HG02588 (cell line): ENCODE measurements around the gene TMEM204.

Source experiments
- ATAC-seq: cut with Tn5 transposase; IDR thresholded peaks from one replicate; pipeline ENCODE4 v1.9.1; 2021; ENCODE audit warnings: mild to moderate bottlenecking, moderate library complexity; ENCODE audit not compliant: unreplicated experiment

The TMEM204 gene

DNA sequence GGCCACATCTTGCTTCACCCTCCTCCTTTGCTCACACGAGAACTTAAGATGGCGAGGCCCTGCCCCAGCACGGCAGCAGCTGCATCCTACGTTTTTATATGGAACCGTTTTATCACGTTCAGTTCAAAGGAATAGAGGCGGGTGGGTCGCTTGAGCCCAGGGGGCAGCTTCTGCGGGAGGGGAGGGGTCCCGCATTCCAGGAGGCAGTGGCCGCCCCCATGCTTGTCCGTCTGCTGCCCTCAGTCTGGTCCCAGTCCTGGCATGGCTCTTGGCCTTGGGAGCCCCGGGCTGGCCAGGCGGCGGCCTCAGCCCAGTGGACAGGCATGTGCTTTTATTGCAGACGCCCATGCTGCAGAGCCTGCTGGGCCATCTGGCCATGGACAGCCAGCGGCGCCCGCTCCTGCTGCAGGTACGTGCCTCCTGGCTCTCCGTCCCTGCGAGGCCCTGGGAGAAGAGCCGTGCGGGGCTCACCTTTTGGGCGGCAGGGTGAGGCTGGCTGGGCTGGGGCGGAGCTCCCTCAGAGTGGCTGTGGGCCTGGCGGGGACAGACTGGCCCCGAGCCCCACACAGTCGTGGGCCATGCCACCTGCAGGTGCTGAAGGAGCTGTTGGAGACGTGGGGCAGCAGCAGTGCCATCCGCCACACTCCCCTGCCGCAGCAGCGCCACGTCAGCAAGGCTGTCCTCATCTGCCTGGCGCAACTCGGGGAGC is 33.6 kb upstream of the TMEM204 start:
- ATAC-seq = no peak

DNA sequence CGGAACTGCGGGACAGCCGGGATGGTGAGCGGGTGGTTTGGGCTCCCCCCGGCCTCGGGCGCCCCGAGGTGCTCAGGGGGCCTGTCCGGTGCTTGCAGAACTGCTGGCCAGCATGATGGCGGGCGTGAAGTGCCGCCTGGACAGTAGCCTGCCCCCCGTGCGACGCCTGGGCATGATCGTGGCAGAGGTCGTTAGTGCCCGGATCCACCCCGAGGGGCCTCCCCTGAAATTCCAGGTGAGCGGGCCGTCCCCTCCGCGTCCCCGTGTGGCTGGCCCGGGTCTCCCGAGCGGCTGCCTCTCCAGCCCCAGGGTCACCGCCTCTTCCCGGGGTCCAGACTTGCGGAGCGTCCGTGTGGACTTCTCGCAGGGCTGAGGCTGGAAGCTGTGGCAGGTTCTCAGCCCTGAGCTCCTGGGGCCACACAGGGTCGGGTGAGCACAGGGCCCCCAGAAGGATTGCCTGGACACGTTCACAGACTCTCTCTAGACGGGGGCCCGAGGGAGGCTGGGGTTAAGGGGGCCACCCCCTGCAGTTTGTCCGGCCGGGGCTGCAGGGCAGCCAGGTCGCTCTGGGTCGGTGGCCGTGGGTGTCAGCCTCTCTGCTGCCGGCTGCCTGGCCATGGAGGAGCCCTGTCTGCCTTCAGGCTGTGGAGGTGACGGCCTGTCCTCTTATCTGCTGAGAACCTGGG is 32.9 kb upstream of the TMEM204 start:
- ATAC-seq = no peak

DNA sequence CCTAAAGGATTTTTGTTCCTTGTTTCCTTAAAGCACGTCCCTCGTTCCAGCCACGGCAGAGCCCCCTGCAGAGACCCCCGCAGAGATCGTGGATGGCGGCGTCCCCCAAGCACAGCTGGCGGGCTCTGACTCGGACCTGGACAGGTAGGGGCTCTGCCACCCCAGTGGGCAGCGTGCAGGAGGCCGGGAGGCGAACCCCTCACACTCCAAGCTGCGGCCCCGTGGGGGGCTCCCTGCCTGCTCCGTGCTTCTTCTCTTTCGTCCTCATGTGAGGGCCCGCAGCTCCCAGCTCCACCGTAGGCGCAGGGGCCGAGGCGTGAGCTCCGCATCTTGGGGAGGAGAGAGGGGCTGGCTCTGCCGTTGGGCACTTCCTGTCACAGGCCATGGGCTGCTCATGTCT is 31.8 kb upstream of the TMEM204 start:
- ATAC-seq = no peak

DNA sequence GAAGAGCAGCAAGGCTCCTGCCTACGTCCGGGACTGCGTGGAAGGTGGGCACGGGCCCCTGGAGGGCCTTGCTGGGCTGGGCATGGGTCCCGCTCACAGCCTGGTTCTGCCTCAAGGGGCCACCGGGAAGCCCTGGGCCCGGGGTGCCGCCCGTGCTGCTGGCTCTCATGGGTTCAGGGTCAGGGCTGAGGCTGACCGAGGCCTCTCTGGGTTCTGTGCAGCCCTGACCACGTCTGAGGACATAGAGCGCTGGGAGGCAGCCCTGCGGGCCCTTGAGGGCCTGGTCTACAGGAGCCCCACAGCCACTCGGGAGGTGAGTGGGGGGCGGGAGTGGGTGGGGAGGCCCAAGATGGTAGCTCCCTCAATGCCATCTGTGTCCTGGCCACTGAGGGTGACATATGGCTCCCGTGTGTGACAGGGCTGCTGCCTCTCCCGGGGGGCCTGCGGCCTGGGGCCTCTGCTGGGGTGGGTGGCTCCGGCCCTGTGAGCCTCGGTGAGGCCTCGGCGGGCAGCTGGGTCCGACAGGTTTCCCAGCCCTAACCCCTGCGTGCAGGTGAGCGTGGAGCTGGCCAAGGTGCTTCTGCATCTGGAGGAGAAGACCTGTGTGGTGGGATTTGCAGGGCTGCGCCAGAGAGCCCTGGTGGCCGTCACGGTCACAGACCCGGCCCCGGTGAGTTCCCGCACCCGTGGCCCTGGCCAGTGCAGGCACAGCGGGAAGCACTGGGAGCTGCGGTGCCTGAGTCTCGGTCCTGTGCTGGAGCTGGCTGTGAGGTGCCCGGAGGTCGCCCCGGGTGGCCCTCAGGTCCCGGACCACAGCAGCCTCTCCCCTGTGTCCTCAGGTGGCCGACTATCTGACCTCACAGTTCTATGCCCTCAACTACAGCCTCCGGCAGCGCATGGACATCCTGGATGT is 31.1 kb upstream of the TMEM204 start:
- ATAC-seq = no peak

DNA sequence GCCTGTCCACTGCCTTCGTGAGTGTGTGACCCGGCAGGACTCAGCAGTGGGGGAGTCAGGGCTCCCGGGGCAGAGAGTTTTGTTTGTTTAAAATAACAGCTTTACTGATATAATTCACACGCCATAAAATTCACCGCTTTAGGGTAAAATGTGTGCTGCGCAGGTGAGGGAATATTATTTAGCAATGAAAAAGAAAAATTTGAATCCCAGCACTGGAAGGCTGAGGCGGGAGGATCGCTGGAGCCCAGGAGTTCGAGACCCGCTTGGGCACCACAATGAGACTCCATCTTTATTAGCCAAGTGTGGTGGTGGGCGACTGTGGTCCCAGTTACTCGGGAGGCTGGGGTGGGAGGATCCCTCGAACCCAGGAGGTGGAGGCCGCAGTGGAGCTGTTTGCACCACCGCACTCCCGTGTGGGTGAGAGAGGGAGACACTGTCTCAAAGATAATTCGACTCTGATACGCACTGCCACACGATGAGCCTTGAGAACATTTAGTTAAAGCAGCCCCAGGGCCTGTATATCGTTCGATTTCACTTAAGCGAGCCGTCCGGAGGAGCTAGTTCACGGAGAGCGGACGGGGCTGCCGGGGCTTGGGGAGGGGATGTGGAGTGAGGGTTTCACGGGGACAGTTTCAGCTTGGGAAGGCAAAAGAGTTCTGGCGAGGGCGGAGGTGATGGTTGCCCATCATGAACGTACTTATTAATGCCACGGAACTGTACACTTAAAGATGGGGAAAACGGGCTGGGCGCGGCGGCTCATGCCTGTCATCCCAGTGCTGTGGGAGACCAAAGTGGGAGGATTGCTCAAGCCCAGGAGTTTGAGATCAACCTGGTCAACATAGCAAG is 30.1 kb upstream of the TMEM204 start:
- no peak for ATAC-seq

DNA sequence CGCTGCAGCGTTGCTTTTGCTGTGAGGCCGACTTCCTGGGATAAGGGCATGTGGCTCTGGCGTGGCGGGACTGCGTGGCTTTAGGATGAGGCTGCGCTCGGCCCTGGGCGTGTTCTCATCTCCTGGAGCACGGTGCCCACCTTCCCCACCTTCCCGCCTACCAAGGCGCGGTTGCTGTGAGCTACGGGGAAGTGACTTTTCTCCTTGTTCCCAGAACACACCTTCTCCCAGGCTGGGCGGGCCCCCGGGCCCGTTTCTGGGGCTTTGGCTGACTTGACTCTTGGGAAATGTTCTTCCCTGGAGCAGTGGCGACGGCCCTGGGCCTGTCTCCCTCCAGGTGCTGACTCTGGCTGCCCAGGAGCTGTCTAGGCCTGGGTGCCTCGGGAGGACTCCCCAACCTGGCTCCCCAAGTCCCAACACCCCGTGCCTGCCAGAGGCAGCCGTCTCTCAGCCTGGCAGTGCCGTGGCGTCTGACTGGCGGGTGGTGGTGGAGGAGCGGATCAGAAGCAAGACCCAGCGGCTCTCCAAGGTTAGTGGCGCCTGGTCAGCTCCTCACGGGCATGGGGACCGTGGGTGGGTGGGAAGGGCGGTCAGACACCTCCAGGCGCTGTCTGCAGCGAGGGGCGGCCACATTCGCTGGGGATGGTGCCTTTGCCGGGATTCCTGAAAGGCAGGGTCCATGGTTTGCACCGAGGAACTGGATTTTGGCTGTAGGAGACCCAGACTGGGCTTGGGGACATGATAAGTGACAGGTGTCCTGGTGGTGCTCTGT is 28.2 kb upstream of the TMEM204 start:
- ATAC-seq = no peak

DNA sequence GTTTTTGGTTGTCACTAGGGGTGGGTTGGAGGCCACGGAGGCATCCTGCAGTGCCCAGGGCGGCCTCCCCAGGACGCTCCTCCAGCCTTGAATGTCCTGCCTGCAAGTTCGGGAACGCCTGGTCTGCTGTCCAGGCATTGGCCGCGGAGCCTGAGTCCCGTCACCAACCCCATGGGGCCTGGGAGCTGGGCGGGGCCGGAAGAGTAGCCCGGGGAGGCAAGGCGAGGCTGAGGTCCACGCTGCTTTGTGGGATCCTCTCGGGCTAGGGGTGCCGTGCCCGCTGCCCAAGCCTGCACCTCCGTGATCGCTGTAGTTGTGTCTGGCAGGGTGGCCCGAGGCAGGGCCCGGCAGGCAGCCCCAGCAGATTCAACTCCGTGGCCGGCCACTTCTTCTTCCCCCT is 27.6 kb upstream of the TMEM204 start:
- ATAC-seq = no peak

DNA sequence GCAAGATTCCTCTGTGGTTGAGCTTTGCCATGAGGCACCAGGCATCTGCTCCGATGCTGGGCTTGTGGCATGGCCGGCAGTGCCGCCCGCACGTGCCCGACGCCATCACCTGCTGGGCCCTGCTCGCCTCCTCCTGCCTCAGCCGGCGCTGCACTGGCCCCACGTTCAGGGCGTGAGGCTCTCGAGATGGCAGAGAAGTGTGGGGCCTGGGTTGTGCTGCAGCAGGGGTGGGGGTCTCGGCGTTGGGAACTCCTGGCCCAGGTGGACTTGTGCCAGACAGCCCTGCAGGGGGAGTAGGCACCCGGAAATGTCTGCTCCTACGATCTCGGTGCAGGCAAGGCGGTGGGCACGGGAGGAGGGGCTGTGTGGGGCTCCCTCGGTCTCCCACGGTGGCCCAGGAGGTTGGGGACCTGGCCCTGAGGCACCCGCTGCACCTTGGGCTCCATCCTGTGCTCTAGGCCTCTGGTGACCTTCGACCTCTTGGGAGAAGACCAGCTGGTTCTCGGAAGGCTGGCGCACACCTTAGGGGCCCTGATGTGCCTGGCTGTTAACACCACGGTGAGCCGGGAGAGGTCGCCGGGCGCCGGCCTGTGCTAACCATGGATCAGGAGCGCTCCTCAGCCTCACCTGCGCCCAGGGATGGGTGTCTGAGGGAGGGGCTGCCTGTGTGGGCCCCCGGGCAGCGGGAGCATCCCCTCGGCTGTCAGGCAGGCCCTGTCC is 26.8 kb upstream of the TMEM204 start:
- no peak for ATAC-seq

DNA sequence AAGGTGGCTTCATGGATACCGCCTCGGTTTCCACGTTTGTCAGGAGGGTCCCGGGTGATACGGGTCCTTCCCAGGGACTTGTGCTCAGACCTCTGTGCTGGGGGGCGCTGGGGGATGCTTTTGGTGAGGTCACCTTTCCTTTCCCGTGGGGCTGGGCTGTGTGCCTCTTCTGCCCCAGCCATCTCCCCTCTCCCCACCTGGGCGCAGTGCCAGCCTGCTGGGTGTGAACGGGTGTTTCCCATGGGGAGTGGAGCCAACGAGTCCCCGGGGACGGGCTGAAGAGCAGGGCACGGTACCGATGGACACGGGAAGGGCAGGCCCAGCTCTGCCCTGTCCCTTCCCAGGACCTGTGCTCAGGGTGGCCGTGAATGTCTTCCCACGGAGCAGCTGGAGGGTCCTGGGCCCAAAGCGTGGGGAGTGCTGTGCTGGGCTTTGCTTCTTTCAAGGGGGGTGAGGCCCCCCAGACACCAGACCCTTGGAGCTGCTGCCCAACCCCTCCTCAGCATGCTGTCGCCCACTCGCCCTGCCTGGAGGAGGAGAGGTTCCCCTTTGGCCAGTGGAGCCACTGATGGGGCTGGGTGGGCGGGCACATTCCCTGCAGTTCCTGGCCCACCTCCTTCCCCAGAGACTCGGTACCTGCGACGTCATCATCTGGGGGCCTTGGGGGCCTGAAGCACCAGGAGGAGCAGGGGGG is 24.8 kb upstream of the TMEM204 start:
- ATAC-seq = no peak

DNA sequence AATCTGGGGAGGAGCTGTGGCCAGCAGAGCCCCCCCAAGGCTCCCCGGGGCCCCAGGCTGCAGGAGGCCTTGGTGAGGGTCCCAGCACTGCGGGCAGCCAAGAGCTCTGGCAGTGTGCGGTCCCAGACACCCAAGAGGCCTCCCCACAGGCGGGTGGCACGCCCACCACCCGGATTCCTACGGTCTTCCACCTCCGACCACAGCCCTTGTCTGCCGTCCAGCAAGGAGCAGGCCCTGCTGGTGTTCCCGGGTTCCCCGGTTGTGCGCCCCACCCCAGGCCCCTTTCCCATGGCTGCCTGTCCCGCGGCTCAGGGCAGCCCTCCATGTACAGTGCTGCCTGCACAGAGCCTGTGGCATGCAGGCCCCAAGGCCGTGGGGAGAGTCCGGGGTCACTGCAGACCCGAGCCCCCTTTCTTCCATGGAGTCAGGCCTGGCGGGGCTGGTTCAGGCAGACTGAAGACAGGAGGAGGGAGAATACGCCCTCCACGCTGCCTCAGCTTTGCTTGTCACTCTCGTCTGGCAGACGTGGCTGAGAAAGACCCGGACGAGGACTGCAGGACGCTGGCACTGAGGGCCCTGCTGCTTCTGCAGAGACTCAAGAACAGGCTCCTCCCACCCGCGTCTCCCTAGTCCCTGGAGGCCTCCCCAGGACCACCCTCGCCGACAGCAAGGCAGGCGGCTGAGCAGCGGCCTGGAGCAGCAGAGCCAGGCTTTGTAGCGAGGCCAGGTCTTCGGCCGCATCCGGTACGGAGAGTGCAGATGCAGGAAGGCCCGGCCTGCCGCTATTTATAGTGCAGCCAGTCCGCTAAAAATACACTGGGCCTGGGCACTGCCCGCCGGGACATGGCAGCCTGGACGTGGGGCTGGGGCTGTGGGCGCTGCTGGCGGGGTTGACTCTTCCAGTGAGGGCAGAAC is 23.9 kb upstream of the TMEM204 start:
- ATAC-seq = no peak

DNA sequence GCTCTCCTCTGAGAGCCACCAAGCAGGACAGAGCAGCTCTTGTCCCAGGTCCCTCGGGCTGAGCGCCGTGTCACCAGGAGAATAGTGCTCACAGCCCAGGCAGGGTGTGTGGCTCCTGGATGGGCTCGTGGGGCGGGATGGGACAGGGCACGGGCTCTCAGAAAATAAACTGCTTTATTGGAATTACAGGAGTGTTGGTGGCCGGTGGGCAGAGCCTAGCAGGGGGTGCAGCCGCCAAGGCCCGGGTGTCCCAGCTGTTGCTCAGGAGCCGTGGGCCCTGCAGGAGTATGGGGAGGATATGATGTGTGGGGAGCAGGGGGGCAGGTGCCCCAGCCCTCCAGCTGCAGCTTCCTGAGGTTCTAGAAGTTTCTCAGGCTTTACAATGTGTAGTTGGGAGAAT is 23.2 kb upstream of the TMEM204 start:
- ATAC-seq = no peak

DNA sequence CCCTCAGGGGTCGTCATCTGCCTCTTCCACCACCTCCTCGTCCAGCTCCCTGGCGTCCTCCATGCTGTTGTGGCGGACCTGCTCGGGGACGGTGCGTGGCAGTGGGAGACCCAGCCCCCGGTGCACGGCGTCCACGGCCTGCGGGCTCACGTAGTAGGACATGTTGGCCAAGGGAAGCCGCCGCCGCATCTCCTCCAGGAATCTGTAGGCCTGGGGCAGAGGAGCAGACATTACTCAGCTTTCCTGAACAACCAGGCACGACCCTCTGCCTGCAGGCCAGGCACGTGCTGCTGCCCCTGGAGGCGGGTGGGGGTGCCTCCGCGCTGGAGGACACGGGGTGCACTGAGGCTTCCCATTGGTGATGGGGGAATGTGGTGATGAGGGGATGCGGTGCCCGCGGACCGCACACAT is 22.5 kb upstream of the TMEM204 start:
- no peak for ATAC-seq

DNA sequence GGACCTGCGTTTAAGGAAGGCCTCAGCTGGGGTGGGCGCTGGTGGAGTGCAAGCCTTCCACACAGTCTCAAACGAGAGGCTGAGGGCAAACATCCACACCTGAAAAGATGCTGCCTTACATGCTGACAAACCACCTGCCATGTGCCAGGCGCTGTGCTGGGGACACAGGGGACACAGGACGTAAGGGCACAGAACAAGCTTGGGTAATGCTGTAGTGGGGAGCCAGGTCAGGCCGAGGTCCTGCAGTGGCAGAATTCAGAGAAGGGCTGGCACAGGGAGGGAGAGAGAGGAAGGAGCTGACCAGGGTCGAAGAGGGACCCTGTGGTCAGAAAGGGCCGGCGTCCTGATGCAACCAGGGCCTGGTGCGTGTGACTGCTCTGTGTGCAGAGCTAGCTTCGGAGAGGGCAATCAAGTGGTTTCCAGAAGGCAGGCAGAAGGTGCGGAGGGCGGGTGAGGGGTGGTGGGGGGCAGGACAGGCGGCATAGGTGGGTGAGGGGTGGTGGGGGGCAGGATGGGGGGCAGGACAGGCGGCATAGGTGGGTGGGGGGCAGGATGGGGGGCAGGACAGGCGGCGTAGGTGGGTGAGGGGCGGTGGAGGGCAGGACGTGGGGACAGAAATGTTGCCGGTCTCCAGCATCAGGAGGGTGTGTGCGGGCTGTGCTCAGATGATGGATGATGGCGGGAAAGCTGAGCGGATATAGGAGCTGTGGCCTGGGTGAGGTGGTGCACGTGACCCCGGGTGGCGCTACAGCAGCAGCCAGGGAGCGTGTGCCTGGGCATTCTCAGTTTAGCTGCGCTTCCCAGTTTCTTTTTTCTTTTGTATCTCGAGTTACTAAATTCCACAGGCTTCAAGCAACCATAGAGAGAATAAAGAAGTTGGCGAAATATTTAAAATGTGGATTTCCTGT is 21.6 kb upstream of the TMEM204 start:
- ATAC-seq = no peak

DNA sequence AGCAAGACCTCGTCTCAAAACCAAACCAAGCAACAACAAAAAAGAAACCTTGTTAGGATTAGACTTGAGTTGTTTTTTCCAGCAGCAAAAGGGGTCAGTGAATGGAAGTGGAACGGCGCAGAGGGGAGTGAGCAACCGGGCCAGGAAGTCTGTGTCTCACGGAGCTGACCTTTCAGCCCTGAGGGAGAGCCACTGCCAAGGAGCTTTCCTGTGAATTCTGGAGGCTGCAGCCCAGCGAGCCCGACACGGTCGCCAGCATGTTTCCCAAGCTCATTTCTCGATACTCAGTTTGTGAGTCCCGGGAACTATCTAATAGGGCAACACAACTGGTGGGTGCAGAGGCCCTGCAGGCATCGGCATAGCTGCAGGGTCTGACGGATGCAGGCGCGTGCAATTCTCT is 20.7 kb upstream of the TMEM204 start:
- ATAC-seq = no peak

DNA sequence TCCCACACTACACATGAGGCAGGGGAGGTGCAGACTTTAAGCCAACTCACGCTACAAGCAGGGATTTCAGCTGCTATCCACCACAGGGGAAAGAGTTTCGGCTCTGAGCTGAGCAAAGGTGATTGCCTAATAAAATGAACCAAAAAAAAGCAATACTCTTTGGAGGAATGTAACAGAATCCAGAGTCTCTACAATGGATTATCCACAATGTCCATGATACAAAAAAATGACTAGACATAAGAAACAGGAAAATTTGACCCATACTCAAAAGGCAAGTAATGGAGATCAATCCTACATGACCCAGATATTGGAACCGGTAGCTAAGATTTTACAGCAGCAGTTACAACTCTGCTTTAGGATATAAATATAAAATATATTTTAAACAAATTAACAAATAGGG is 19.0 kb upstream of the TMEM204 start:
- no peak for ATAC-seq

DNA sequence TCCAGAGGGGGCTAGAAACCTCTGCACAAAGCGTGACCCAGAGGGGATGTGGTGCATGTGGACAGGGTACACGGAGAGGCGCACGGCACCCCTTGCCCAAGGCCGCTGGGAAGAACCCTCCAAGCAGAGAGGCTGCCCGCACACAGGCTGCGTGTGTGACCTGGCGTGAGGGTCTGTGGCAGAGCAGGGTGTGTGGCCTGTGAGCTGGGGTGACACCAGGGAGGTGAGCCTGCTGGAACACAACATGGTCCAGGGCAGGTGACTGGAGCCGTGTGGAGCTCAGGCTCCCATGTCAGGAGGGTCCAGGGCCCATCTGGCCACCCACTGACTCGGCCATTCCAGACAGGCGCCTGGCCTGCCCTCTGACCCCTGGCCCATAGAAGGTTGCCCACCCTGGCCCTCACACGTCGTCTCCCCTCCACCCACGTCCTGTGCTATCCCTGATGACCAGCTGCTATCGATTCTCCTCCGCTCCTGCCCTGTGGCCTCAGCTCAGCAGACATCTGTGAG is 14.8 kb upstream of the TMEM204 start:
- ATAC-seq = no peak

DNA sequence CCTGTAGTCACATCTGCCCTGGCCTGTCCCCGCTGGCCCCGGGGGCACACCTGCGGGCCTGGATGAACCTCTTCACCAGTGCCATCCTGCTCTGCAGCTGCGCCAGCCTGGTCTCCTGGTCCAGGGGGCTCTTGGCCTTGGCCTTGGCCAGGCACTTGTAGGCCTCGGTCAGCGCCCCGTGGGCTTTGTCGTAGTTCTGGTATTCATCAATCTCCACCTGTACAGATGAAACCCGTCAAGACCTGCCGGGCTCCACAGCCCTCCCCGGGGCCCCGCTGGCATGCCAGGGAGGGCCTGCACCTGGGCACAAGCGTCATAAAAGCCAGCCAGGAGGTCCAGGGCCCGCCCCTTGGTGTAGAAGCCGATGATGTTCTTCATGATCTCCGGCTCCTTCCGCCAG is 13.6 kb upstream of the TMEM204 start:
- no peak for ATAC-seq
